Common myeloid progenitor, CD34-positive (primary cell): ENCODE results near the gene RUNX1.

Experiments
- CTCF ChIA-PET: fragments of 350-600 bp; sonication (Branson Sonifier 250); formaldehyde crosslinking; loops from one replicate; lab custom pipeline; 2021; ENCODE audit warnings: antibody characterized with exemption; lab: Charles Lee
- POLR2A ChIA-PET: fragments of 350-600 bp; sonication (Branson Sonifier 250); formaldehyde crosslinking; loops from one replicate; lab custom pipeline; 2021; ENCODE audit warnings: antibody characterized with exemption; lab: Charles Lee
- DNase-seq, 3 donors: peaks; one replicate each; pipeline versions ENCODE4 v3.0.0 to v3.0.0-alpha.2; 2013
- H3K27ac ChIP-seq, 2 experiments: 1 replicate in 1 of 2; 2 replicates in 1 of 2; pipeline ENCODE4 v1.7.0; 2013; ENCODE audit warnings: inconsistent platforms in 2 of 2, low read length in 2 of 2, mild to moderate bottlenecking in 2 of 2, low read depth in 1 of 2, moderate library complexity in 1 of 2; ENCODE audit not compliant: severe bottlenecking in 2 of 2, insufficient read depth in 1 of 2, poor library complexity in 1 of 2
- H3K27me3 ChIP-seq, 5 experiments: replicated peaks in 2 of 5; 1 replicate in 3 of 5; 2 replicates in 2 of 5; pipeline versions ENCODE4 v1.6.1 to v1.7.0; 2013; ENCODE audit warnings: low read length in 4 of 5, mild to moderate bottlenecking in 2 of 5, moderate library complexity in 2 of 5, inconsistent platforms in 1 of 5; ENCODE audit not compliant: insufficient read depth in 5 of 5, control insufficient read depth in 4 of 5
- H3K36me3 ChIP-seq, 4 experiments: 1 replicate in 2 of 4; 2 replicates in 2 of 4; pipeline versions ENCODE4 v1.6.1 to v1.7.0; 2013; ENCODE audit warnings: low read length in 3 of 4, control low read depth in 1 of 4, mild to moderate bottlenecking in 1 of 4; ENCODE audit not compliant: control insufficient read depth in 4 of 4, insufficient read depth in 4 of 4
- H3K4me1 ChIP-seq, 4 experiments: 1 replicate in 3 of 4; 2 replicates in 1 of 4; pipeline versions ENCODE4 v1.6.1 to v1.7.1; 2013; ENCODE audit warnings: low read length in 3 of 4, mild to moderate bottlenecking in 3 of 4, control low read depth in 1 of 4, inconsistent platforms in 1 of 4, moderate library complexity in 1 of 4; ENCODE audit not compliant: control insufficient read depth in 4 of 4, insufficient read depth in 4 of 4; ENCODE audit errors: control extremely low read depth in 1 of 4
- H3K4me3 ChIP-seq, 7 experiments: 1 replicate in 4 of 7; 2 replicates in 3 of 7; pipeline versions ENCODE4 v1.5.1 to v1.7.0; 2013; ENCODE audit warnings: mild to moderate bottlenecking in 7 of 7, low read length in 6 of 7, moderate library complexity in 6 of 7, inconsistent platforms in 2 of 7, low read depth in 2 of 7, control low read depth in 1 of 7; ENCODE audit not compliant: insufficient read depth in 4 of 7, control insufficient read depth in 1 of 7; ENCODE audit errors: extremely low read depth in 1 of 7
- H3K9me3 ChIP-seq, 5 experiments: 1 replicate in 4 of 5; 2 replicates in 1 of 5; pipeline versions ENCODE4 v1.6.1 to v1.7.1; 2013; ENCODE audit warnings: low read length in 4 of 5, mild to moderate bottlenecking in 2 of 5, inconsistent platforms in 1 of 5, low read depth in 1 of 5, moderate library complexity in 1 of 5; ENCODE audit not compliant: control insufficient read depth in 4 of 5, insufficient read depth in 2 of 5; ENCODE audit errors: control extremely low read depth in 1 of 5
- WGBS: methylation state at CpG from one replicate; pipeline ENCODE4 v1.1.5; 2013; ENCODE audit not compliant: insufficient coverage; 5-methylcytosine and 5-hydroxymethylcytosine counted together

Gene RUNX1

DNA sequence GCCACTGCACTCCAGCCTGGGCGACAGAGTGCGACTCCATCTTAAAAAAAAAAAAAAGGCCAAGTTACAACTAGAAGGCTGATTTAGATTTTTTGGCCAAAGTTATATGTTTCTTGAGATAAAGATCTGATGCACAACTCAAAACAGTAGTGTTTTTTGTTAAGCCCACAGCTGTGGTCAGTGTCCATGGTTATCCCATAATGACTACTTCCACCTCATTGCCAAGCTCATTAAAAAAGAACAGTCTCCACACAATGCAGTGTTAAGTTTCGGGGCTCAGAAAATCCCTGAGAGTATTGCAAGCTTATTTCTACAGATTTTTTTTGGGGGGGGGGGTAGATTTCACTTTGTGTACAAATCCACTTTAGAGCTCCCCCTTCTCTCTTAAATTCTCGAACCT is 120.5 kb downstream of the RUNX1 start:
- Histone ChIP-seq H3K27me3 (no peaks in the 10 kb centered on the region), H3K4me3 (no peak overlapping the region), H3K27ac (no peak overlapping the region), H3K9me3 (no peaks in the 10 kb centered on the region), H3K36me3 (peaks cover 0 to 24% (median 17%) of the 10 kb centered on the region in 4 experiments), H3K4me1 (peaks cover 6 to 55% (median 25%) of the 10 kb centered on the region in 4 experiments)
- 100% methylated on average over 2 of the region's 4 CpGs for WGBS
- DNase-seq, result no peak
- ChIA-PET POLR2A (interaction anchor here (0.7 kb wide), 1 partner anchor 298 kb away, joined by 3 read pairs; no protein-coding TSS in a partner anchor), CTCF (interaction anchor here (0.7 to 1.4 kb wide), 4 partner anchors 8 to 34 kb away, joined by 3 to 6 read pairs (median 4); no protein-coding TSS in a partner anchor)

DNA sequence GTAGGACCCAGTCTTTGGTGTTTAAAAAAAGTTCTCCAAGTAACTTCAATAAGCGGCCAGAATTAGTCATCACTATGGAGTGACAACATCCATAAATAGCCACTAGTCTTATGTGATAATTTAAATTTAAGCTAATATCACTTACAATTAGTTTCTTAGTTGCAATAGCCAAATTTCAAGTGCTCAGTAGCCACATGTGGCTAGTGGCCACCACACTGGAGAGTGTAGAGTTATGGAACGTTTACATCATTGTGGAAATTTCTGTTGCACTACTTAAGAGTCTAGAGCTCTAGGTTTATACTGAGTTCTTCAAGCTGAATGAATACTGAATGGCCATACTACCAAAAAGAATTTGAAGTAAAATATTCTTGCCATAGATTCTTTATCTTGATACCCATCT is 121.1 kb downstream of the RUNX1 start:
- POLR2A ChIA-PET, result no interaction called here
- no peak overlapping the region for H3K27ac ChIP-seq
- no peak overlapping the region for H3K4me3 ChIP-seq
- CTCF ChIA-PET, result interaction anchor here (1.0 to 1.7 kb wide), 4 partner anchors 15 to 34 kb away, joined by 3 to 9 read pairs (median 6); no protein-coding TSS in a partner anchor
- peaks cover 0 to 28% (median 15%) of the 10 kb centered on the region in 4 experiments for H3K36me3 ChIP-seq
- no peak for DNase-seq
- H3K4me1 ChIP-seq, result peaks cover 8 to 55% (median 23%) of the 10 kb centered on the region in 4 experiments
- WGBS, result no CpG with 5 or more reads among the region's 2 CpGs
- no peaks in the 10 kb centered on the region for H3K27me3 ChIP-seq
- no peaks in the 10 kb centered on the region for H3K9me3 ChIP-seq

DNA sequence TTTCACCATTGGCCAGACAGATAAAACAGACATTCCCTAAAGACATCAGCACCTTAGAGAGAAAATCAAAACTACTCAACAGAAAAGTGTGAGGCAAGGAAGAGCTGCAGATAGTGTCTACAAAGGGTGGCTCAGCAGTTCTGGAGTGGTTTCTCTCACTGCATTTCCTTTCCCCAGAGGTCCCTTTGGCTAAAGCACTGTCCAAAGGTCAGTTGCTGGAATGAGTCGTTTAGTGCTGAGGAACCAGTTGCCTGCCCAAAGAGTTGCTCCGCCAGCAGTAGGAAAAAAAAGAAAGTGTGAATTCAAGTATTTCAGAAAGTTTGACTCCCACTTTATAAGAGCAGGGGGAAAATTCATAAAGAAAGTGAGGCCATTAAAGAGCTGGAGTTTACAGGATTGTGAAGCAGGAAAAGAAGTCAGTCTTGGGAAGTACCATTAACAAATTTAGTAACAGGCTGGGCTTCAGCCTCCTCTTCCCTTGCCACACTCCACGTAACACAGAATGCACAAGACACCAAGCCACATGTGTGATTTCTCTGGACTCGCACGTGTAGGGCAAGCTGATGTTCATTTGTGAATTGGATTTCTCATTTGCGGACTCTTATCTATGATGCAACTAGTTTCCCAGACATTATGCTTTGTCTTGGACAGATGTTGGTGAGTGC is 122.2 kb downstream of the RUNX1 start:
- H3K36me3 ChIP-seq, result peaks cover 0 to 35% (median 19%) of the 10 kb centered on the region in 4 experiments
- no peak for DNase-seq
- no peaks in the 10 kb centered on the region for H3K27me3 ChIP-seq
- ChIA-PET POLR2A (no interaction called here), CTCF (interaction anchor here (0.7 to 1.7 kb wide), 3 partner anchors 13 to 17 kb away, joined by 3 to 9 read pairs (median 6); no protein-coding TSS in a partner anchor)
- H3K4me1 ChIP-seq, result peaks cover 5 to 51% (median 19%) of the 10 kb centered on the region in 4 experiments
- H3K27ac ChIP-seq, result no peak overlapping the region
- H3K9me3 ChIP-seq, result no peaks in the 10 kb centered on the region
- H3K4me3 ChIP-seq, result no peak overlapping the region
- WGBS, result 92% methylated on average over 6 of the region's 6 CpGs

DNA sequence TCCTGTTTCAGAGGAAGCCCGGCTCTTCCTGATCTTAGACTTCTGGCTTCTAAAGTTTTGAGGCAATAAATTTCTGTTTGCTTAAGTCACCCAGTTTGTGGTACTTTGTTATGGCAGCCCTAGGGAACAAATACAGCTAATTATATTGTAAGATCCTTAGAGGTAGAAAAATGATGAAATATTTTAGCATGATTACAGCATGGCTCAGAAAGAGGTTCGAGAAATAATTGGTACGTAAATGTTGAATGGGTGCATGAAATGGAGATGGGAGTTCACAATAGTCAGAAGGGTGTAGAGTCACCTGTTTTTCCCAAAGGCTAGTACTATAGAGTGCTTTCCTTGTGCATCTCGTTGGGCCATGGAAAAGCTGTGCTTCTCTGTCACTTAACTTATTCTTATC is 123.5 kb downstream of the RUNX1 start:
- H3K9me3 ChIP-seq, result no peaks in the 10 kb centered on the region
- H3K27ac ChIP-seq, result no peak overlapping the region
- no peaks in the 10 kb centered on the region for H3K27me3 ChIP-seq
- POLR2A ChIA-PET, result interaction anchor here (0.8 kb wide), 1 partner anchor 16 kb away, joined by 3 read pairs; no protein-coding TSS in a partner anchor
- CTCF ChIA-PET, result interaction anchor here (1.2 kb wide), 1 partner anchor 8 kb away, joined by 4 read pairs; no protein-coding TSS in a partner anchor
- H3K4me3 ChIP-seq, result no peak overlapping the region
- DNase-seq, result no peak
- 100% methylated on average over 1 of the region's 4 CpGs for WGBS
- H3K4me1 ChIP-seq, result peaks cover 5 to 44% (median 22%) of the 10 kb centered on the region in 4 experiments
- peaks cover 0 to 38% (median 19%) of the 10 kb centered on the region in 4 experiments for H3K36me3 ChIP-seq

DNA sequence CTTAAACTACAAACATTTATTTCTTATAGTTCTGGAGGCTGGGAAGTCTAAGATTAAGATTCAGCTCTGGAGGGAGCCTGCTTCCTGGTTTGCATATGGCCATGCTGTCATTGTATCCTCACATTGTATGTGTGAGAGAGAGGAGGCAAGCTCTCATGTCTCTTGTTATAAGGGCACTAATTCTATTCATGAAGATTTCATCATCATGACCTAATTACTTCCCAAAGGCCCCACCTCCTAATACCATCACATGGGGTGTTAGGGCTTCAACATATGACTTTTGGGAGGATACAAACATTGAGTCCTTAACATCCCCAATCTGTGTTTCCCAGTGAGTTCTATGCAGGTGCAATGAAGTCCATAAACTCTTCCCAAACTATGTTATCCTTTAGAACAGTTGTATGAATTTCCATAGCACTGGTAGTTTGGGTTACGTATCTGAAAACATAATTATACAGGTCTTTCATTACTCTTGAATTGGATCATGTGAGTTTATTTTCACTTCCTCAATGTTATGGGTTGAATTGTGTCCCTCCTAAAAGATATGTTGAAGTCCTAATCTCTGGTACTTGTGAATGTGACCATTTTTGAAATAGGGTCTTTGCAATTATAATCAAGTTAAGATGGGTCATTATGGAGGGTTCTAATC is 124.2 kb downstream of the RUNX1 start:
- no peak overlapping the region for H3K4me3 ChIP-seq
- ChIA-PET CTCF (interaction anchor here (0.9 to 1.7 kb wide), 5 partner anchors 9 to 35 kb away, joined by 3 to 8 read pairs (median 4); no protein-coding TSS in a partner anchor), POLR2A (interaction anchor here (0.7 kb wide), 1 partner anchor 125 kb away, joined by 3 read pairs; no protein-coding TSS in a partner anchor)
- H3K27ac ChIP-seq, result no peak overlapping the region
- no peaks in the 10 kb centered on the region for H3K27me3 ChIP-seq
- no peaks in the 10 kb centered on the region for H3K9me3 ChIP-seq
- H3K4me1 ChIP-seq, result peaks cover 5 to 45% (median 22%) of the 10 kb centered on the region in 4 experiments
- no CpG with 5 or more reads among the region's 1 CpG for WGBS
- DNase-seq, result no peak
- peaks cover 0 to 38% (median 19%) of the 10 kb centered on the region in 4 experiments for H3K36me3 ChIP-seq

DNA sequence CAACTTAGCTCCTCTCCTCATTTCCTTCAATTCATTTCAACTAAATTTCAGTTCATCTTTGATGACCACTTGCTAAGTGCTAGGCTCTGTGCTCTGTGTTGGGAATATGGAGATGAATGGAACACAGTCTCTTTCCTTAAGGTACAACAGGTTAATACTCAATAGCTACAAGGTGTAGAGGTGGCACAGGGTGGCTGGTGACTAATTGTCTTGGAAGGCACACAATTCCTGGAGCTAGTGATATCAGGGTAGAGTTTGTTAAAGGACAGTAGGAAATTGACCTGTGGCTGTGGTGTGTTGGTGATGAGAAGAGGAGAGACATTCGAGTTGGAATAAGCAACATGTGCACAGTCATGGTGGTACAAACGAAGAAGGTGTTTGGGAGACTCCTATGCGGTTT is 124.9 kb downstream of the RUNX1 start:
- ChIA-PET CTCF (interaction anchor here (0.9 to 1.9 kb wide), 5 partner anchors 8 to 34 kb away, joined by 3 to 8 read pairs (median 4); no protein-coding TSS in a partner anchor), POLR2A (no interaction called here)
- Histone ChIP-seq H3K27ac (no peak overlapping the region), H3K4me3 (no peak overlapping the region), H3K36me3 (peaks cover 0 to 44% (median 19%) of the 10 kb centered on the region in 4 experiments), H3K4me1 (peaks cover 8 to 51% (median 23%) of the 10 kb centered on the region in 4 experiments), H3K27me3 (no peaks in the 10 kb centered on the region), H3K9me3 (no peaks in the 10 kb centered on the region)
- 97% methylated on average over 3 of the region's 3 CpGs for WGBS
- DNase-seq, result no peak
